ENCODE results near the gene HK2. TPM values are rescaled to one million over a fixed set of nuclear protein-coding genes. Genes with fewer than 3 reads are reported as not detected.

HK2 gene
- total RNA-seq, 1 experiment from 2014 or later: 17.1 TPM

DNA sequence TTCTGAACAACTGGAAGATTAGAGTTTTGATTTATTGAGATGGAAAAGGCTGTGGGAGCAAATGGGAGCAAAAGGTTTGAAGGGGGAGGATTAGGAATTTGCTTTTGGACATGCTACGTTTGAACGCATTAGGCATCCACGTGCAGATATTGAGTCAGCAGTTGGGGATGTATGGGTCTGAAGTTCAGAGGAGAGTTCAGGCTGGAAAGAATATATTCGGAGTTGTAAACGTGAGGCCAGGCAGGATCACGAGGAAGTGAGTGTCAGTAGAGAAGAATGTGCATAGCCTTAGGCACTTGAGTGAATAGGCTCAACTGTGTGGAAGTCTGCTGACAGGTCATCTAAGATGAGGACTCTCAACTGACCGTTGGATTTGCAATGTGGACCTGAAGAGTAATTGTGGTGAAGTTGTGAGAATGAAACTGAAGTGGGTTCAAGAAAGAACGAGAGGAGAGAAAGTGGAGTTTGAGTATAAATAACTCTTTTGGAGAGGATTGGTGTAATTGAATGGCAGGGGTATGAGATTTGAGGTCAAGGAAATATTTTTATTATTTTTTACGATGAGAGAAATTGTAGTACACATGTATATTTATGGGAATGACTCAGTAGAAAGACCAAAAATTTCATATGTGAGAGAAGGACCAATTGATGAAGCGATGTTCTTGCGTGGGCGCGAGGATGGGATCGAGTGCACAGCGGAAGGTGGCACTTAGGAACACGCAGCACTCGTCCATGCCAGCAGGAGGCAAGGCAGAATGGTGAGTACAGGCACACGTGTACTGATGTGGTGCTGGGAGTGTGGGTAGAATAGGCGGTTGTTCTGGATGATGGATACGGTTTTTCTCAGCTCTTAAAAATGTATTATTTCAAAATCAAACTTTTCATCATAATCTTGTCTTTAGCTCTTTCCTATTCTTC, 84.0 kb downstream of the HK2 start:
- in situ Hi-C loops (cut with HindIII; ENCODE audit: low sequenced_read_pairs): no loop called here
- no peak for DNase-seq (ENCODE audit: low spot score)

DNA sequence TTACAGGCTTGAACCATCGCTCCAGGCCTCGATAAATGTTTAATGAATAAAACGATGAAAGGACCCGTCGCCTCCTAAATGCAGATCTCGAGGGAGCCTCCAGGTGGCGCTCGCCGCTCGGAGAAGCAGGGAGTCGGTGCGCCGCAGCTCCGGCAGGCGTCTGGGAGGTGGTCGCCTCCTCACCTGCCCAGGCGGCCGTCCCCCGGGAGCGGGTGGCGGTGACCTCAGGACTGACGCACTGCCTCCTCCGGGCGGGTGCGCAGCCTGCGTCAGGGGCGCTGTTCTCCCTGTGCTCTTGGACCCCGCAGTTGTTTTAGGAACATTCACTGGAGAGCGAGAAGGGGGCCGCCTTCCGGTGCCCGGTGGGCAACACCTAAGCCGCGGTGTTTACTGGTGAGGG, 85.9 kb downstream of the HK2 start:
- in situ Hi-C loops (cut with HindIII; ENCODE audit: low sequenced_read_pairs): no loop called here
- DNase-seq (ENCODE audit: low spot score): no peak

DNA sequence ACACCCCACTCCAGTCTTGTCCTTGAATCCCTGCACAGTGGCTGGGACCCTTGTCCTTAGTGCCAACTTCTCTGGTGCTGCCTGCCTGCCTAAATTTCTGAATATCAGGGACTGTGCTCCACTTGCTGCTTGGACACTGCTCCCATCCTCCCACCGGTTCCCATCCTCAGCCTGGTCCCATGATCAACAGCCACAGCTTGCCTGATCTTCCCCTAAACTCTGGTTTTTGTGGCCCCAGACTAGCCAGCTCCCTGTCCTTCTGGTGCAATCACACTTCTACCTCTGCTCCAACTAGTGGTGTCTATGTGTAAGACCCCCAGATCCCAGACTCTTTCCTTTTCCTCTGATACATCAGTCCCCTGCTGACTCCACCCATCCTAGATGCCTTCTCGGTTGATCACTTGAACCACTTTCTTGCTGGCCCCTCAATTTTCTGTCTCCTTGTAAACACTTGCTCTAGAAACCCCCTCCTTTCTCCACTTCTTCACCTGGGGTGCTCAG, 87.4 kb downstream of the HK2 start:
- in situ Hi-C loops (cut with HindIII; ENCODE audit: low sequenced_read_pairs): no loop called here
- no peak for DNase-seq (ENCODE audit: low spot score)

DNA sequence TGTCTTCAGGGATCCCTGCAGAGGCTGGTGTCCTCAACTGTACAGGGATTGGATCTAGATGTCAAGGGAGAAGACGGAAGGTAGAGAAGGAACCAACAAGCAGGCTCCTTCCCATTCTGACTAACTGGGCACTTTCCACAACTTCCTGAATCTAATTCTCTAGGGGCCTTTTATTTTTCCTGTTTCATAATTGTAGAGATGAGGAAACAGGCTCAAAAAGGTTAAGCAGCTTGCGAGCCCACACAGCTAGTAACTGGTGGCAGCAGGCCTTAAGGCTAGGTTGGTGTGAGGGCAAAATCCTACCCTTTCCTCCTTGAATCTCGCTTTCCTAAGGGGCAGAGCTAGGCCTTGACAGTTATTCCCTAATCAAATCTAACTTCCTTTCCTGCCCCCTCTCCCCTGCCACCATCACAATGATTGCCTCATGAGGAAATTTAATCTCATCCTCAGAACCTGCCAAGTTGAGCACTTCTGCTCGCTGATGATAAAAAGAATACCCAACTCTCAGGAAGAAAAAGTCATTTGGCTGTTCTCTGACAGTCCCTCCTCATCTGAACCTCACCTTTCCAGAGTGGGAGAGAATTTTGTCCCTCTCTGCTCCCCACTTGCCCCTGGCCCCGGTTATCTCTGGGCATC, 88.8 kb downstream of the HK2 start:
- in situ Hi-C loops (cut with HindIII; ENCODE audit: low sequenced_read_pairs): no loop called here

DNA sequence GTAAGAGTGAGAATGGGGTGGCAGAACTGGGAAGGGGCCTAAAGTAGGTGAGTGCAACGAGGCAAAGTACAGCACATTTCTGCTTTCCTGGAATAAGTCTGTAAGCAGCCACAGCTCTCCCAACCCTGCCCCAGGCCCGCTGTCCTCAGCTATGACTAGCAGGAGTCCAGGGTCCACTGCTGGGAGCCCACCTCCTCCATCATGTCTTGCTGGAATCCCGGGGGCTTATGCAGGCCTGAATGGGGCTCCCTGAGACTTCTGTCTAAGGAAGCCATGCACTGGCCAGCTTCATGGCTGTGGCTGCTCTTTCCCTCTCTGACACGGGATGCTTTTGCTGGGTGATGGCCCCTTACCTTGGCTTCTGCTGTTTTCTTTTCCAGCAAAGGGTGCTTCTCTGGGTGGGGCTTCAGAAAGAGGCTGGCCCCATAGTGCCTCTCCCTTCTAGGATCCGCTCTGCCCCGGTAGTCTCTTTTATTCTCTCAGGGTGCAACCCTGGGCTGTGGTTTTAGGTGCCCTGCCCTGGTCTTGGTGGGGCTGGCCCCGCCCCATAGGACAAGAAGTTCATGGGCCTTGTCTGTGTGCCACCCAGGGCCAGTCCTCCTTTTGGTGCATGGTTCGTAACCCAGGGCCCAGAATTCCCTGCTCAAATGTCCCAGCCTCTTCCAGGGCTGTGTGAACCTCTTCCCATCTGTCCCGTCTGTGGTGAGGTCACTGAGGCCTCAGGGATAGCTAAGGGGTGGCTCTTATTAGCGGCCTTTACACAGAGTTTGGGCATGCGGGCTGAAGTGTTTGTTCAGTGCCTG, 90.7 kb downstream of the HK2 start:
- DNase-seq (ENCODE audit: low spot score): no peak

More for the DNA sequence above, 88.8 kb downstream of the HK2 start:
- DNase-seq (ENCODE audit: low spot score): no peak

DNA sequence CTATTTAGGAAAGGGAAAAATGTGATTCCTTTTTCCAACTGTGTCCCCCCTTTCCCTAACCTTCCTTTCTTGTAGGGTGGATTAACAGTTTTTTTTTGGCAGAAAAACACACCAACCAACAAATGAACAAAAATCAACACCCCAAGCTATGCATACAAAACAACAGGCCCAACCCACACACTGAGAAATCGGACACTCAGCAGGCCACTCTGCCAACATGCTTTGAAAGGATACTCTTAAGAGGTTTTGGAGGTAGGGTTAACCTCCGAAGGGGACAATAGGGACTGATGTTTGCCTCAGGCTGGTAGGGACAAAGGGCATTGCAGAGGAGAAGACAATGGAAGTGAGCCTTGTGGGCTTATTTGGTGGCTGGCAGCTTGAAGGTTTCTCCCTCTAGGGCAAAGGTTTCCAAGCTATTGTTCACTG, 91.4 kb downstream of the HK2 start:
- DNase-seq (ENCODE audit: low spot score): no peak
- in situ Hi-C loops (cut with HindIII; ENCODE audit: low sequenced_read_pairs): no loop called here

More for the DNA sequence above, 90.7 kb downstream of the HK2 start:
- in situ Hi-C loops (cut with HindIII; ENCODE audit: low sequenced_read_pairs): no loop called here

DNA sequence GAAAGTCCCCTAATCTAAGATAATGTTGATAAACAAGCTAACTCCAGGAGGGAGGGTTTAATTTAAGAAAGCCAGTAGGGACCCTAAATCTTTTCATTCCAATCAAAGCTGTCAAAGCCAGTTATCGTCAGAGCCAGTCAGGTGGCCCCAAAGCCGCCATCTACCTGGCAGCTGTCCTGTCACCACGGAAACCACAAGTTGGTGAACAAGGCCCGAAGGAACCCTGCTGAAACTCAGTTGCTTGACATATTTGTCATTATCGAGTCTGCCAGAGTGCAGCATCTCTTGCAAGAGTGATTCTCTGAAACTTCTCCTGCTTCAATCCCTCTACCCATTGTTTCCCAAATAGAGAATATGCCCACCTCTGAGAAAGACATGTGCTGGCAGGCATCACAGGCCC, 93.7 kb downstream of the HK2 start:
- no peak for DNase-seq (ENCODE audit: low spot score)
- in situ Hi-C loops (cut with HindIII; ENCODE audit: low sequenced_read_pairs): no loop called here

DNA sequence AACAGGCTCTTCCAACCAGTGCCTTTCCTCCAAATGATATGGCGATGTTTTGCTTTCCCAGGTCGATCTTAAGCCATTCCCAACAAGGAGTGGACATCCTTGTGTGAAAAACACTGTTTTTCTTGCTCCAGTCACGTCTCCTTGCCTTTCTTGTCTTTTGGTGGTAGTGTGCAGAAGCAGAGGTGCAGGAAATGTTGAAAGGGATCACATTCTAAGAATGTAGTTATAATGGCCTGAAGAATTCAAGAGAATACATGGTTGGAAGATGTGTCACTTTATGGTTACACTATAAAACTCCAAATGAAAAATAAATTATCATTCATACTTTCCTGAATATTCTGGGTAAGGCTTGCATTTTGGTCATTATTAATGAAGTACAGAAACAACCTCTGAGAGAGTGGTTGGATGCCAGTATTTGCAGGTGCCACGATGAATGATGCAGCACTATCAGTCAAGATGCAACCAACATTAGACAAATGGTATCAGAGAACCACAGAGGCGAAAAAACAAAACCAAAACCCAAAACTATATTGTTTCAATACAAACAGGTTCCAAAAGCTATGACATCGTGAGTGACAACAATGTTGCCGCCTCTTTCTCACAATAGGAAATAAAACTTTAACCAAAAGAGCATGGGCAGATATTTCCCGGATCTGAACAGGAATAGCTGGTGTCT, 97.0 kb downstream of the HK2 start:
- DNase-seq (ENCODE audit: low spot score): no peak
- in situ Hi-C loops (cut with HindIII; ENCODE audit: low sequenced_read_pairs): no loop called here

DNA sequence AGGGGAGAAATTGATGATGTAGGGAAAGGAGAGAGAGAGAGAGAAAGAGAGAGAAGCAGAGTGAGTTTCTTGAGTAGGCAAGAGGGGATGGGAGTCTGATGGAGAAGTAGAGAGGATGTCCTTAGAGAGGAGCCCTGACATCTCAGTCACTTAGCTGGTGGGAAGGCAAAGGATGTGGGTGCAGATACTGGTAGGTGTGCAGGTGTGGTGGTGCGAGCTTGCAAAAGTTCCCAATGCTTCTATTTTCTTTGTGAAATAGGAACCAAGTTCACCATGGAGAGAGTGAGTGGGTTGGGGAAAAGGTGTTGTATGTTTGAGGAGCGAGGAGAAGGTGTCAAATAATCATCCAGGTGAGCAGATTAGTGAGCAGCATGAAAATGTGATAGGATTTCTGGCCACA, 98.0 kb downstream of the HK2 start:
- no peak for DNase-seq (ENCODE audit: low spot score)
- in situ Hi-C loops (cut with HindIII; ENCODE audit: low sequenced_read_pairs): no loop called here

DNA sequence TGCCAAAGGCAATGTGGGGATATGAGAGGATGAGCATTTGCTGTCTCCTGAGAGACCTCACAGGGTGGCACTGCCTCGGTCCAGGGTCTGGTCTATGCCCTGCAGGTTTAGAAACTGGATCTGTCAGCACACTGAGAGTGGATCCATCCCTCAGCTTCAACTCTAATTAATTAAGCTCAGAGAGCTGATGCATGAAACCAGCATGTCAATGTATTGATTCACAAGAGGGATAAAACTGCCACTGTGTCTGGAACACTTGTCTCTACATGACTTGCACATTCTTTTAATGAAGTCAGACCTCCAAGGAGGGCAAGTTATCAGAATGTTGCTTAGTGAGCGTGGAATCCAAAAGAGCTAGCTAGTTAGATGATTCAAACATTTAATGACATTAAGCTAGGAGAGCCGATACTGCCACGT, 102.1 kb downstream of the HK2 start:
- no peak for DNase-seq (ENCODE audit: low spot score)
- in situ Hi-C loops (cut with HindIII; ENCODE audit: low sequenced_read_pairs): no loop called here

DNA sequence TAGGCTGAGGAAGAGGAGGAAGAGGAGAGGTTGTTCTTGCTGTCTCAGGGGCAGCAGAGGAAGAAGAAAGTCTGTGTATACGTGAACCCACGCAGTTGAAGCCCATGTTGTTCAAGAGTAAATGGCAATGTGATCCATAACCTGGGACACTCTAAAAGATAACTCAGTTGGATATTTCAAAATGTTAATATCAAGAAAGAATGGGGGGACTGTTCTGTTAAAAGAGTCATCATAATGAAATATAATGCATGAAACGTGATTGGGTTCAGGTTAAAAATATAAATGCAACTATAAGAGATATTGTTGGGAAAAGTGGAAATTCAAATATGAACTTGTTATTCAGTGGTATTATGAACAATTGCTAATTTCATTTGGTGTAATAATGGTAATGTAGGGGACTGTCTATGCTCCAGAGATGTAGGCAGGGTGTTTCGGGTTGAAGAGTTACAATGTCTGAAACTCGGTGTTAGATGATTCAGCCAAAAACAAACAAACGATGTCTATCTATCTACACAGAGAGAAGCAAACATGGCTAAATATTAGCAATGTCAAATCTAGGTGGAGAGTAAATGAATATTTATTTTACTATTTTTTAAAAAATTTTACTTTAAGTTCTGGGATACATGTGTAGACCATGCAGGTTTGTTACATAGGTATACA, 103.4 kb downstream of the HK2 start:
- in situ Hi-C loops (cut with HindIII; ENCODE audit: low sequenced_read_pairs): no loop called here
- no peak for DNase-seq (ENCODE audit: low spot score)

DNA sequence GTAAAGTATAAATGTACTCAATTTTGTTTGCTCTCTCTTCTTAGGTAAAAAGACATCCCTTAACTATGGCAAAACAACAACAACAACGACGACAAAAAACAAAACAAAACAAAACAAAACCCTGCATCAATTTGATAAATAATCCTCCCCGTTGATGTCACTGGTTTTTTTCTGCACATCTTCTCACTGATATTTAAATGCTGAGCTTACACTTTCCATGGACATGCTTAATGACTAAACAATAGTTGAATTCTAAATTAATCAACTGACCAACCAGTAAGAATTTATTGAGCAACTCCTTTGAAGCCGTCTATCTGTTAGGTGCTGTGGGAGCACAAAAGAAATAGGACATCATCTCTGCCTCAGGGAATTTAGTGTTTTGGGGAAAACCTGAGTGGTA, 104.3 kb downstream of the HK2 start:
- in situ Hi-C loops (cut with HindIII; ENCODE audit: low sequenced_read_pairs): no loop called here
- no peak for DNase-seq (ENCODE audit: low spot score)

DNA sequence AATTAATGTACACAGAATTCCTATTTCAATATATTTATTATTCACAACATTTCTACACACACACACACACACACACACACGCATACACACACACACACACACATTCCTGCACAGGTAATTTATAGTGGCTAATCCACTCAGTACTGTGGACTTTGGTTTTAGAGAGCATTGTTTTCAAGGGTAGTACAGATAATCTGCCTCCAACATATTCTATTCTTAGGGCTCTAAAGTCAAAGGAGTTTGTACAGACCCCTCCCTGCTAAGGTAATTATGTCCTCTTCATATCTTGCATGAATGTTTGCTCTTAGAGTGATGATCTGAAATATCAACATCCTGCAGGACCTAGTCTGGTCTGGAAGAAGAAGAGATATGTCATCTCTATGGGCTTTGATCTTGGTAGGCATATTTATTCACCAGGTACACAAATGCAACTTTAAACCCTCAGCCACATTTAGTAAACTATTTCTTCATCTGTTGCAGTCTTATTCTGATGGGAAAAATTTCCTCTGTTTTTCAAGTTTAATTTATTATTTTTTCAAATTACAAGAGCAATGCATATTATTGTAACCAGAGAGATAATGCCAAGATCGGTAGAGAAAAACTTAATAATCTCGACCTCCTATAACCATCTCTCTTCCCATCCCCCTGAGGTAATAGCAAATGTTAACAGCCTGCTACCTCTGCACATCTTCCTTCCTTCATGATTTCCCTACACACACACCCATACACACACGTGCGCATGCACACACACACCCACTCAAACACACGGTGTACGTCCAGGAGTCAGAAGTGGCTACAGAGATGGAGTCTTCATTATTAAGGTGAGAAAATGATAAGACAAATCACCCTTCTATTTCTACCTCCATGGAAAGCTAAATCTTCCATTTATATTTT, 106.2 kb downstream of the HK2 start:
- in situ Hi-C loops (cut with HindIII; ENCODE audit: low sequenced_read_pairs): no loop called here
- no peak for DNase-seq (ENCODE audit: low spot score)

DNA sequence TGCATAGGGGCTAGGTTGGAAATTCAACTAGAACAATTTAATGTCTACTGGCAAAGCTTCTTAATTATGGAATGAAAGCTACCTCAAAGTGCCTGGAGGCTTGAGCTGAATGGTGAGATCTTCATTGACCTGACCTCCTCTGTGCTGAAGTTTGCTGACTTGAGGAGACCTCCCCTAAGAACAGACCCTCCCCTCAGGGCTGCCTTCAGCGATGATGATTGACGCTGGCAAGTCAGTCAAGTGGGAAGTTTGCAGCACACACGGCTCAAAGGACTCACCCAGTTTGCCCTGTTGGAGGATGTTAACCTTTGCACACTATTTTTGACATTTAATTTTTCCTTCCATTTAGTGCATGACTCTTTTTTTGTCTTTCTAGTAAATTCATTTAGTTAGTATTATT, 107.4 kb downstream of the HK2 start:
- no peak for DNase-seq (ENCODE audit: low spot score)
- in situ Hi-C loops (cut with HindIII; ENCODE audit: low sequenced_read_pairs): no loop called here

DNA sequence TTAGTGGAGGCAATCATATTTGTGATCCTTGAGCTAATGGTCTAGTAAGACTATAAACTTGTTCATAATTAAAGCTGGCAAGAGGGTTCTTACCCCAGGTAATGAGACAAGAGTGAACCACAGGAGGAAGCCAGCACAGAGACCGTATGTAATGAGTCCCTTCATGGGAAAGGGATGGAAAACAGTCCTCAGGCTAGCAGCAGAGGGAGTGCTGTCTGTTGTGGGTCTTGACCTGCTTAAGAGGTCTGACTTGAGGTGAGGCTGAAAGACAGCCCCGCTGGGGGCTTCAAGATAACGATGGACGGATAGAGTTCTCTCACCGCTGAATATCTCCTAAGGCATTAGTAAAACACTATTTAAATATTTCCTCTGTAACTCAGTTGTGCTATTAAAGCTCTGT, 108.3 kb downstream of the HK2 start:
- DNase-seq (ENCODE audit: low spot score): no peak
- in situ Hi-C loops (cut with HindIII; ENCODE audit: low sequenced_read_pairs): no loop called here

Measured in G401 (cell line).